Measurements from ENCODE around the gene CCDC27.

- TF ChIP-seq CTCF (IDR thresholded peaks at IDR 0.05) (no peak), EZH2 (IDR thresholded peaks at IDR 0.05) (no peak)
Observed at GRCh38 chr1:3759796-3760195, 7.5 kb downstream of the CCDC27 start.

Data from neural progenitor cell (in vitro differentiated cells).